ENCODE data around the gene SCN3B. TPM values are rescaled to one million over a fixed set of nuclear protein-coding genes. Genes with fewer than 3 reads are reported as not detected.

SCN3B gene
- polyA plus RNA-seq, 1 donor (not counting 4 experiments of a cell fraction or from before 2014, with no cell fraction given): 0.08 TPM

GRCh38 chr11:123608371-123608770, 46.1 kb downstream of the SCN3B start:
- H3K4me3 ChIP-seq (ENCODE audit: control insufficient read depth in 2 of 3, extremely low read depth in 1 of 3, insufficient read depth in 2 of 3, low read depth in 1 of 3, low read length in 3 of 3): no peak overlapping the region
- no peaks in the 10 kb centered on the region for H3K9me1 ChIP-seq (ENCODE audit: control insufficient read depth, extremely low read depth, insufficient read depth, low read length)
- no peaks in the 10 kb centered on the region for H3K4me1 ChIP-seq (ENCODE audit: control insufficient read depth, extremely low read depth, insufficient read depth, low read length)
- no peak overlapping the region for H3K9ac ChIP-seq (ENCODE audit: control insufficient read depth, extremely low read depth, insufficient read depth, low read length)
- DNase-seq (ENCODE audit: low read depth, low spot score) (no peak), FAIRE-seq (no peak)
- no peaks in the 10 kb centered on the region for H3K36me3 ChIP-seq (ENCODE audit: control insufficient read depth in 2 of 2, extremely low read depth in 1 of 2, insufficient read depth in 2 of 2, low read length in 2 of 2)
- H3K9me3 ChIP-seq (ENCODE audit: control insufficient read depth, low read depth, low read length): no peaks in the 10 kb centered on the region
- H3K79me2 ChIP-seq (ENCODE audit: control insufficient read depth, insufficient read depth, low read length): no peaks in the 10 kb centered on the region
- no peaks in the 10 kb centered on the region for H4K20me1 ChIP-seq (ENCODE audit: control insufficient read depth, extremely low read depth, insufficient read depth, low read length)
- no peak overlapping the region for H3K27ac ChIP-seq (ENCODE audit: control insufficient read depth, insufficient read depth, low read length)
- H3K4me2 ChIP-seq (ENCODE audit: control insufficient read depth, extremely low read depth, insufficient read depth, low read depth, low read length): no peak overlapping the region
- H3K27me3 ChIP-seq (ENCODE audit: control insufficient read depth, extremely low read depth, insufficient read depth, low read length): peaks cover 5% of the 10 kb centered on the region
- dilution Hi-C loops (cut with MboI; ENCODE audit: extremely low pct_ligation_motif_present, low sequenced_read_pairs): no loop called here
- TF ChIP-seq, protein P1, sequence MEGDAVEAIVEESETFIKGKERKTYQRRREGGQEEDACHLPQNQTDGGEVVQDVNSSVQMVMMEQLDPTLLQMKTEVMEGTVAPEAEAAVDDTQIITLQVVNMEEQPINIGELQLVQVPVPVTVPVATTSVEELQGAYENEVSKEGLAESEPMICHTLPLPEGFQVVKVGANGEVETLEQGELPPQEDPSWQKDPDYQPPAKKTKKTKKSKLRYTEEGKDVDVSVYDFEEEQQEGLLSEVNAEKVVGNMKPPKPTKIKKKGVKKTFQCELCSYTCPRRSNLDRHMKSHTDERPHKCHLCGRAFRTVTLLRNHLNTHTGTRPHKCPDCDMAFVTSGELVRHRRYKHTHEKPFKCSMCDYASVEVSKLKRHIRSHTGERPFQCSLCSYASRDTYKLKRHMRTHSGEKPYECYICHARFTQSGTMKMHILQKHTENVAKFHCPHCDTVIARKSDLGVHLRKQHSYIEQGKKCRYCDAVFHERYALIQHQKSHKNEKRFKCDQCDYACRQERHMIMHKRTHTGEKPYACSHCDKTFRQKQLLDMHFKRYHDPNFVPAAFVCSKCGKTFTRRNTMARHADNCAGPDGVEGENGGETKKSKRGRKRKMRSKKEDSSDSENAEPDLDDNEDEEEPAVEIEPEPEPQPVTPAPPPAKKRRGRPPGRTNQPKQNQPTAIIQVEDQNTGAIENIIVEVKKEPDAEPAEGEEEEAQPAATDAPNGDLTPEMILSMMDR (optimal IDR thresholded peaks at IDR 0.05 in 1 of 3, IDR thresholded peaks at IDR 0.05 in 1 of 3, conservative IDR thresholded peaks at IDR 0.05 in 1 of 3; ENCODE audit: extremely low read depth in 1 of 3, insufficient read depth in 2 of 3, low read length in 3 of 3): no peak
- TF ChIP-seq EZH2 (IDR thresholded peaks at IDR 0.05; ENCODE audit: low read length): no peak
- no peak overlapping the region for H2AFZ ChIP-seq (ENCODE audit: control insufficient read depth, low read length)

GRCh38 chr11:123607781-123608180, 46.6 kb downstream of the SCN3B start:
- H3K9me3 ChIP-seq (ENCODE audit: control insufficient read depth, low read depth, low read length): no peaks in the 10 kb centered on the region
- peaks cover 5% of the 10 kb centered on the region for H3K27me3 ChIP-seq (ENCODE audit: control insufficient read depth, extremely low read depth, insufficient read depth, low read length)
- H3K79me2 ChIP-seq (ENCODE audit: control insufficient read depth, insufficient read depth, low read length): no peaks in the 10 kb centered on the region
- H3K4me2 ChIP-seq (ENCODE audit: control insufficient read depth, extremely low read depth, insufficient read depth, low read depth, low read length): no peak overlapping the region
- FAIRE-seq (no peak), DNase-seq (ENCODE audit: low read depth, low spot score) (no peak)
- H3K9me1 ChIP-seq (ENCODE audit: control insufficient read depth, extremely low read depth, insufficient read depth, low read length): no peaks in the 10 kb centered on the region
- dilution Hi-C loops (cut with MboI; ENCODE audit: extremely low pct_ligation_motif_present, low sequenced_read_pairs): no loop called here
- no peaks in the 10 kb centered on the region for H3K4me1 ChIP-seq (ENCODE audit: control insufficient read depth, extremely low read depth, insufficient read depth, low read length)
- H3K27ac ChIP-seq (ENCODE audit: control insufficient read depth, insufficient read depth, low read length): no peak overlapping the region
- no peaks in the 10 kb centered on the region for H3K36me3 ChIP-seq (ENCODE audit: control insufficient read depth in 2 of 2, extremely low read depth in 1 of 2, insufficient read depth in 2 of 2, low read length in 2 of 2)
- H3K4me3 ChIP-seq (ENCODE audit: control insufficient read depth in 2 of 3, extremely low read depth in 1 of 3, insufficient read depth in 2 of 3, low read depth in 1 of 3, low read length in 3 of 3): no peak overlapping the region
- no peak overlapping the region for H2AFZ ChIP-seq (ENCODE audit: control insufficient read depth, low read length)
- no peak for TF ChIP-seq EZH2 (IDR thresholded peaks at IDR 0.05; ENCODE audit: low read length)
- TF ChIP-seq, protein P1 (optimal IDR thresholded peaks at IDR 0.05 in 1 of 3, IDR thresholded peaks at IDR 0.05 in 1 of 3, conservative IDR thresholded peaks at IDR 0.05 in 1 of 3; ENCODE audit: extremely low read depth in 1 of 3, insufficient read depth in 2 of 3, low read length in 3 of 3): no peak
- no peaks in the 10 kb centered on the region for H4K20me1 ChIP-seq (ENCODE audit: control insufficient read depth, extremely low read depth, insufficient read depth, low read length)
- no peak overlapping the region for H3K9ac ChIP-seq (ENCODE audit: control insufficient read depth, extremely low read depth, insufficient read depth, low read length)
